ENCODE measurements around the gene CC2D2A.

CC2D2A gene

GRCh38 chr4:15504041-15504440 is 34.4 kb downstream of the CC2D2A start:
- no peak for DNase-seq (ENCODE audit: extremely low read depth, insufficient read length)
- H3K4me3 ChIP-seq (replicated peaks; ENCODE audit: low read depth, low read length), result no peak overlapping the region
- H3K36me3 ChIP-seq (ENCODE audit: control insufficient read depth, insufficient read depth, low read length), result no peaks in the 10 kb centered on the region
- no peaks in the 10 kb centered on the region for H3K27me3 ChIP-seq (replicated peaks; ENCODE audit: control insufficient read depth, insufficient read depth, low read length)
- TF ChIP-seq CTCF (IDR thresholded peaks at IDR 0.05; ENCODE audit: insufficient read depth, low read length, poor library complexity, severe bottlenecking), result no peak

DNA sequence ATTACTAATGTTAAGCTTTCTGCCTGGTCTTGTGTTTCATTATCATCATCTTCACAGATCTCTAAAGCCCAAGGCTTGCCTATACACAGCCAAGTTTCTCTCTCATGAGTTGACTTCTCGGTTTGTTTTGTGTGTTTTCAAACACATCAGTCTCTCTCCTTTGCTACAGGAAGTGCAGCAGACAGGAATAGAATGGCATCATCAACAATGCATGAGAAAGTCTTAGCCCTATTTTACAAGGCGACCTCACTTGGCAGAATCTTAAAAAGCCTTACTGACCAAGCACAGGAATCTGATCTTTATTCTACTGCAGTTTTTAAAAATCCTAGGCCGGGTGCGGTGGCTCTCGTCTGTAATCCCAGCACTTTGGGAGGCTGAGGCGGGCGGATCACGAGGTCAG is 36.8 kb downstream of the CC2D2A start:
- no peaks in the 10 kb centered on the region for H3K27me3 ChIP-seq (replicated peaks; ENCODE audit: control insufficient read depth, insufficient read depth, low read length)
- TF ChIP-seq CTCF (IDR thresholded peaks at IDR 0.05; ENCODE audit: insufficient read depth, low read length, poor library complexity, severe bottlenecking), result no peak
- DNase-seq (ENCODE audit: extremely low read depth, insufficient read length), result no peak
- no peak overlapping the region for H3K4me3 ChIP-seq (replicated peaks; ENCODE audit: low read depth, low read length)
- no peaks in the 10 kb centered on the region for H3K36me3 ChIP-seq (ENCODE audit: control insufficient read depth, insufficient read depth, low read length)

DNA sequence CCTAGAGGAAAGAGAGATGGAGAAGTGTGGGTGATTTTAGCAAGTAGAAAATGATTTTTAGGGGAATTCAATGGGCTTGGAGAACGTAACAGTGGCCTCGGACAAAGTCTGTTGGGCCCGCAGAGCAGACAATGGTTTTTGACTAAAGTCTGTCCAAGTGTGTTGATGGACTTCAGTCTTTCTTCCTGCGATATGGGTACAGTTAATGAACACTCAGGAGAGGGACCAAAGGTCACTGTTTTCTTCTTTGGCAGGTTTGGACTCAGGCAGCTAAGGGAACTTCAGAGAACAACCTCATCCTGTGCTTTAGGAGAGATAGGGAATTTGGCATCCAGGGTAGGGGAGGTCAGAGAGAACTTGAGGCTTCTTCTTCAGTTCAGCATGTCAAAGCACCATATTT is 38.0 kb downstream of the CC2D2A start:
- H3K36me3 ChIP-seq (ENCODE audit: control insufficient read depth, insufficient read depth, low read length), result no peaks in the 10 kb centered on the region
- H3K4me3 ChIP-seq (replicated peaks; ENCODE audit: low read depth, low read length), result no peak overlapping the region
- no peaks in the 10 kb centered on the region for H3K27me3 ChIP-seq (replicated peaks; ENCODE audit: control insufficient read depth, insufficient read depth, low read length)
- no peak for DNase-seq (ENCODE audit: extremely low read depth, insufficient read length)
- no peak for TF ChIP-seq CTCF (IDR thresholded peaks at IDR 0.05; ENCODE audit: insufficient read depth, low read length, poor library complexity, severe bottlenecking)

- DNase-seq (ENCODE audit: extremely low read depth, insufficient read length), result no peak
- no peaks in the 10 kb centered on the region for H3K27me3 ChIP-seq (replicated peaks; ENCODE audit: control insufficient read depth, insufficient read depth, low read length)
- H3K4me3 ChIP-seq (replicated peaks; ENCODE audit: low read depth, low read length), result no peak overlapping the region
- TF ChIP-seq CTCF (IDR thresholded peaks at IDR 0.05; ENCODE audit: insufficient read depth, low read length, poor library complexity, severe bottlenecking), result no peak
- no peaks in the 10 kb centered on the region for H3K36me3 ChIP-seq (ENCODE audit: control insufficient read depth, insufficient read depth, low read length)
These were observed 41.3 kb downstream of the CC2D2A start for GRCh38 chr4:15510961-15511360.

- Histone ChIP-seq H3K4me3 (replicated peaks; ENCODE audit: low read depth, low read length) (no peak overlapping the region), H3K27me3 (replicated peaks; ENCODE audit: control insufficient read depth, insufficient read depth, low read length) (no peaks in the 10 kb centered on the region), H3K36me3 (ENCODE audit: control insufficient read depth, insufficient read depth, low read length) (no peaks in the 10 kb centered on the region)
- TF ChIP-seq CTCF (IDR thresholded peaks at IDR 0.05; ENCODE audit: insufficient read depth, low read length, poor library complexity, severe bottlenecking), result no peak
- no peak for DNase-seq (ENCODE audit: extremely low read depth, insufficient read length)
These were observed 43.9 kb downstream of the CC2D2A start for GRCh38 chr4:15513545-15513944.

- Histone ChIP-seq H3K27me3 (replicated peaks; ENCODE audit: control insufficient read depth, insufficient read depth, low read length) (no peaks in the 10 kb centered on the region), H3K4me3 (replicated peaks; ENCODE audit: low read depth, low read length) (no peak overlapping the region), H3K36me3 (ENCODE audit: control insufficient read depth, insufficient read depth, low read length) (no peaks in the 10 kb centered on the region)
- no peak for TF ChIP-seq CTCF (IDR thresholded peaks at IDR 0.05; ENCODE audit: insufficient read depth, low read length, poor library complexity, severe bottlenecking)
- DNase-seq (ENCODE audit: extremely low read depth, insufficient read length), result no peak
These were observed 45.4 kb downstream of the CC2D2A start for GRCh38 chr4:15515106-15515505.

Data from GM06990 (cell line).